ENCODE data around the gene SCN2A.
A peak's percentile ranks its signal among the peaks of the same experiment; 100 is the strongest.
"Not testable (repeated sequence)": the region's sequence is repeated elsewhere in the genome, so short reads cannot be mapped to it uniquely, and the experiment has no call there.

SCN2A gene

DNA sequence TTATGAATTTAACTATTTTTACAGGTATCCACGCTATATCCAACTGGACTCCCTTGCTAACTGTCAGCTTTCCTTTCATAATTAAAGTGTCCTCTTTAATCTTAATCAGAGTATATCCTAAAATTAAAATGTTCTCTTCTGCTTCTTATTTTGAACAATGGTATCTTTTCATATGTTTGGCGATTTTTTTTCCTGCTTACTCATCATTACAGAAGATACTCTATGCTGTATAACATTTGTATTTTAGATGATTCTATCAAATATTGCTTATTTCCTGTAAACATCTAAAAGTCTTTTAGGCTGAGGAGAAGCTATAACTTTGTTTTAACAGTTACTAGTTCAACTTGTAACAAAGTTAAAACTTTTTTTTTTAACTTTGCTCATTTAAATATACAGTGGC is 17.4 kb downstream of the SCN2A start:
- DNase-seq: no peak

DNA sequence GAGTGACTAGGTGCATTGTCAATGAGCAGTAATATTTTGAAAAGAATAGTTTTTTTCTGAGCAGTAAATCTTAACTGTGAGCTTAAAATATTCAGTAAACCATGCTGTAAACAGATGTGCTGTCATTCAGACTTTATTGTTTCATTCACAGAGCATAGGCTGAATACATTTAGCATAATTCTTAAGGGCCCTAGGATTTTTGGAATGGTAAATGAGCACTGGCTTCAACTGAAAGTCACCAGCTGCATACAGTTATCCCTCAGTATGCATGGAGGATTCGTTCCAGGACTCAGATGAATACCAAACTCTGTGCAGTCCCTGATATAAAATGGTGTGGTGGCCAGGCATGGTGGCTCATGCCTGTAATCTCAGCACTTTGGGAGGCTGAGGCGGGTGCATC is 21.1 kb downstream of the SCN2A start:
- not testable (repeated sequence) for DNase-seq

DNA sequence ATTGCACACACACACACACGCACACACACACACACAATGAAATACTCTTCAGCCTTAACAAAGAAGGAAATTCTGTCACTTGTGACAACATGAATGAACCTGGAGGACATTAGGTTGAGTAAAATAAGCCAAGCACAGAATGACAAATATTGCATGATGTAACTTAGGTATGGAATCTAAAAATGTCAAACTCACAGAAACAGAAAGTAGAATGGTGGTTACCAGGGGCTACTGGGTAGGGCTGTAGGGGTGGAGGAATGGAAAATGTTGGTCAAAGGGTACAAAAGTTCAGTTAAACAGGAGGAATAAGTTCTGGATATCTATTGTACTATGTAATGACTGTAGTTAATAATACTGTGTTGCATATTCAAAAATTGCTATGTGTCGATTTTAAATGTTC is 29.5 kb downstream of the SCN2A start:
- no peak for DNase-seq

DNA sequence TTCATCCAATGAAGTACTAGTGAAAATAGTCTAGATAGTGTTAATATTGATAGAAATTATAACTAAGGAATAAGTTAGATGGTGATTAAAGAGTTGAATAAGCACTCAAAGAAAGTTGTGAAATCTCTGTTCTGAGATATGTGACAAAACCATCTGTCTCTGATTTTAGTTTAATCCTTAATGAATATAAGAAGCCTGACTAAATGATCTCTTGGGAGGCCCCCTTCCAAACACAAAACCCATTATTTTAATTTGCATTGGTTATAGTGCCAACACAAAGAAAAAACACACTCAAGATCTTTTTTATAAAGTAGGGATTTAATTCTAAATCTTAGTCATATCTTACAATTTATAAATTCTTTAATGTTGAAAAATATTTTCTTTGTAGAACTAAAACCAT is 34.0 kb downstream of the SCN2A start:
- no peak for DNase-seq

DNA sequence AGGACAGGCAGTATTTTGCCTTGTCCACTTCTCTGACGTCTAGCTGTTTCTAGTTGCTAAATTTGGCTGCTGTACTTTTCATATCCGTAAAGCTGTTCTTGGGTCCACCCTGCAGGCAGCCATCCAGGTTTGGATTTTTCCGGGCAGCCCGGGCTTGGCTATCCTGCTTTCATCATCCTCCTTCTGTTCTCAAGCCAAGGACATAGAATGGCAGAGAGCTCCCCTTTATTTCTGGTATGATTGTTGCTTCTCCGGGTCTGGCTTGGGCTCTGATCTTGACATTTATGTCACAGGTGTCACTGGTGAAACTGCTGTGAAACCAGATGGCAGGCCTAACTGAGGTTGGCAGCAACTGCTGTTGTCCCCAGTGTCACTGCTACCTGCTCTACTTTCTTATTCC is 35.5 kb downstream of the SCN2A start:
- peak; percentile 13 for DNase-seq

DNA sequence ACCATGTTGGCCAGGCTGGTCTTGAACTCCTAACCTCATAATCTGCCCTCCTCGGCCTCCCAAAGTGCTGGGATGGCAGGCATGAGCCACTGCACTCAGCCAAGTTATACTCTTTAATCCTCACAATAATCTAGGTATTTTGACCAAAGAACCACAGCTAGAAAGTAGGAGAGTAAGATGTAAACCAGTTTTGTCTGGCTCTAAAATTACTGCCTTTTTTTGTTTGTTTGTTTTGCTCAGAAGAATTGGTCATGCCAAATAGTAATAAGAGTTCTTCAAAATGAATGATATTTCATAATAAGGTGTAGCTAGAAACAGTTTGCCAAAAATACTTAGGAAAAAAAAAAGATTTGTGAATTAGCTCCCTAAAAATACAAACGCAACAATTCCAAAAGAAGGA is 36.7 kb downstream of the SCN2A start:
- no peak for DNase-seq

DNA sequence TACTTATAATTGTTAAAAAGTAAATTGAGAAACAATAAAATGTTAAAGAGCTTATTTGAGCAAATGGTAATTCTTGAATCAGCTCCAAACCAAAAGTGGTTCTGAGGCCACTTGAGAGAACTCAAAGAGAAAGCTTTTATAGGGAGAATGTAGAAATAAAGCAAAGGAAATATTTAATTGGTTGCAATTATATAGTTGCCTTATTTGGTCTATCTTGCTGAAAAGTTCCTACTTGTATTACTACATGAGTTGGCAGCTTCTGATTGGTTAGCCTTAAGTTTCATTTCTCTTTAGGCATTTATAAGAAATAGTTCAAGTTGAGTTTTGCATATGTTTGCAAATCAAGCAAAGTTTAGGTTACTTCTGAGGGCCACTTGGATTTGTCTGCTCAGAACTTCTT is 38.1 kb downstream of the SCN2A start:
- no peak for DNase-seq

DNA sequence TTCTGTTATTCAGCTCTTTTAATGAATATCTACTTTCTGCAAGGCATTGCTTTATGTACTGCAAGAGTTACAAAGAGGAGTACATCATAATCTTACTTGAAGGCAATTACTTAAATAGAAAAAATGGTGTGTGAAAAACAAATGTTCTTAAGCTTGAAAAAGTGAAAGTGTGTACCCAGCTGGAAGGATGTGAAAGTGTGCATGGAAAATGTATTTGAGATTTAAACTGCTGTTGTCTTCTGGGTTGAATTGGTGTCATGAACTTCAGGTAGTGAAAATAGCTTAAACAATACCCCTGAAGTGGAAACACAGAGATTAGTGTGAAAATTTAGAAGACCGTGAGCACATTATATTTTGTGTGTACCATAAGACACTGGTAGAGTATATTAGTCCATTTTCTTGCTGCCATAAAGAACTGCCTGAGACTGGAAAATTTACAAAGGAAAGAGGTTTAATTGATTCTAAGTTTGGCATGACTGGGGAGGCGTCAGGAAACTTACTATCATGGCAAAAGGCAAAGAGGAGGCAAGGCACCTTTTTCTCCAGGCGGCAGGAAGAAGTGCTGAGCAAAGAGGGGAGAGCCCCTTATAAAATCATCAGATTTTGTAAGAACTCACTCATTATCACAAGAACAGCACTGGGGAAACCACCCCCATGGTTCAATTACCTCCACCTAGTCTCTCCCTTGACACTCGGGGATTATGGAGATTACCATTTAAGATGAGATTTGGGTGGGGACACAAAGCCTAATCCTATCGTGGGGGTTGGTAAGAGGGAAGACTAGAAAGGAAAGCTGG is 38.8 kb downstream of the SCN2A start:
- no peak for DNase-seq

DNA sequence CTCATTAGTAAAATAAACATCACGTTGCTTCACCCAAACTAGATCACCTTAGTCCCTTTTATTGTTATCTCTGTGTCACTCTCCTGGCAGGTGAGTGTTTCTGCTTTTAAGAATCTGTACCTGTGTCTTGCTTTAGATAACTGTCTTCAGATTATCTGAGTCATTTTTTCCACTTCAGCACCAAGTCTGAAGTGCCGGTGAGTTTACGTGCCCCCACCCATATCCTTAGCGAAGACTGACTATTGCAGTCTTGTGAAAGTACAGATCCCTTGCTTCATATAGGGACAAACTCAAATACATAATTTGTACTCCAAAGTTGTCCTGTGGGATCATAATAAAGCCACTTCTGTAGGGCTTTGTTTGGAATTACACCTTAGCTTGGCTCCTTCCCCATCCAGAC is 41.1 kb downstream of the SCN2A start:
- no peak for DNase-seq

DNA sequence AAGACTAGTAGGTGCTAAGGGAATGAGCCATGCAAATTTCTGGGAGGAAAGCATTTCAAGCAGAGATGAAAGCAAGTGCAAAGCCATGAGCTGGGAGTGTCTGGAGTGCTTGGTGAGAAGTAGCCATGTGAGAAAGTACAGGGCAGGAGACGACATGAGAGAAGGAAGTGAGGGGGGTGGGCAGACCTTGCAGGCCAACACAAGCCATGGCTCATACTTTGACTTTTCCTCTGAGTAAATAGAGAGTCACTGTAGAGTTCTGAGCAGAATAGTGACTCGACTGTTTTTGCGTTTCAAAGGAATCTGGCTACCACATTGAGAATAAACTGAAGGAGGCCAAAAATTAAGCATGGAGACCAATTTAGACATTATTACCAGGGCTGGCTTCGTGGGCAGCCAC is 42.2 kb downstream of the SCN2A start:
- no peak for DNase-seq

DNA sequence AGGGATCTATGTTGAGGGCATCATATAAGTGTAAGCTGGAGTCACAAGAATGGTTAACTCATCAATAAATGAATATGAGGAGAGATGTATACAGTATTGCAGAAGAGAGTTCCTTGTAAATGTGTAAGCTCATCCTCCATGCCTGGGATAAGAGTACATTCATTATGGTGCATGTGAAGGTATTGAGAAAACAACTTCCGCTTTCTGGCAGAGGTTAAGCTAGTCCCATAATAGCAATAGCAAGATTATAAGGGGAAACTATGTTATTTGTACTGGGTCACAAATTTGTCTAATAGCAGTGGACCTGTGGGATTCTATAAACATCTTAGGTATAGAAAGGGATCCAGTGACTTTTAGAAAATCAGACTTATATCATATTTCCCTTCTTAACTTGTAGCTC is 44.1 kb downstream of the SCN2A start:
- no peak for DNase-seq

DNA sequence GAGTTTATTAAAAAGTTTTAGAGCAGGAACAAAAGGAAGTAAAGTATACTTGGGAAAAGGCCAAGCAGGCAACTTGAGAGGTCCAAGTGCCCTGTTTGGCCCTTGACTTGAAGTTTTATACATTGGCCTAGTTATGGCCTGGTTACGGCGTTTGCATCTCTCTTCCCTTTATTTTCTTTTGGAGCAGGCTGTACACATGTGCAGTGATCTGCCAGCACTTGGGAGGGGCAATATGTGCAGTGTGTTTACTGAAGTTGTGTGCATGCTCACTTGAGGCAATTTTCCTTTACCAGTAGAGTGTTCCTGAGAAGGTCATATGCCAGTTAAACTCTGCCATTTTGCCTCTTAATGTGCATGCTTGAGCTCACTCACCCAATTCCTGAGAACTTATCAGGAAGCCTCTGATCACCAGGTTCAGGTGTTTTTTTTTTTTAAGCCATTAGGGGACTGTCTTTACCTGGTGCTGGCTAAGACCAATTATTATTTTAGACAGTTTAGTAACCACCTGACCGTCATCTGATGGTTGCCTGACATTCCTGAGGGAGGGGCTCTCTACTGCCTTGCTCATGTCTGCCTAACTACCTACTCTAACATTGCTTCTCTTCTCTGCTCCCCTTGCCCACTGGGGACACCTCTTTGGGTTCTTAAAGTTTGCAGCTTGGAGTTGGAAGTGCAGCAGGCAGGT is 48.0 kb downstream of the SCN2A start:
- DNase-seq: no peak

DNA sequence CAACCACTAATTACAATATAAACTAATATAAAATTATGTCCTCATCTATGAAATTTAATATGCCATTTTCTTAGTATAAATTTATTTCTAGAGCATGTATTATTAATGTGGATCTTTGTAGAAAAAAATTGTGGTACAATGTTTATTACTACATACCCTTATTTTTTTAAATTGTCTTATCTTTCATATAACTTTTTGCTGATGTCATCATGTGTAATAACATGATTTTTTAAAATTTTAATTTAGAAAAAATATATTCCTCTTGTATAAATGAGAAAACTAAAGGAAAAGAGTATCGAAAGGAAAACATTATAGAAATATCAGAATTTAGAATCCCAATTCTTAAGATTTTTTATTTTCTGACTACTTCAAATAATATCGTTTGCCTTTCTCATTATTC is 49.9 kb downstream of the SCN2A start:
- DNase-seq: no peak

DNA sequence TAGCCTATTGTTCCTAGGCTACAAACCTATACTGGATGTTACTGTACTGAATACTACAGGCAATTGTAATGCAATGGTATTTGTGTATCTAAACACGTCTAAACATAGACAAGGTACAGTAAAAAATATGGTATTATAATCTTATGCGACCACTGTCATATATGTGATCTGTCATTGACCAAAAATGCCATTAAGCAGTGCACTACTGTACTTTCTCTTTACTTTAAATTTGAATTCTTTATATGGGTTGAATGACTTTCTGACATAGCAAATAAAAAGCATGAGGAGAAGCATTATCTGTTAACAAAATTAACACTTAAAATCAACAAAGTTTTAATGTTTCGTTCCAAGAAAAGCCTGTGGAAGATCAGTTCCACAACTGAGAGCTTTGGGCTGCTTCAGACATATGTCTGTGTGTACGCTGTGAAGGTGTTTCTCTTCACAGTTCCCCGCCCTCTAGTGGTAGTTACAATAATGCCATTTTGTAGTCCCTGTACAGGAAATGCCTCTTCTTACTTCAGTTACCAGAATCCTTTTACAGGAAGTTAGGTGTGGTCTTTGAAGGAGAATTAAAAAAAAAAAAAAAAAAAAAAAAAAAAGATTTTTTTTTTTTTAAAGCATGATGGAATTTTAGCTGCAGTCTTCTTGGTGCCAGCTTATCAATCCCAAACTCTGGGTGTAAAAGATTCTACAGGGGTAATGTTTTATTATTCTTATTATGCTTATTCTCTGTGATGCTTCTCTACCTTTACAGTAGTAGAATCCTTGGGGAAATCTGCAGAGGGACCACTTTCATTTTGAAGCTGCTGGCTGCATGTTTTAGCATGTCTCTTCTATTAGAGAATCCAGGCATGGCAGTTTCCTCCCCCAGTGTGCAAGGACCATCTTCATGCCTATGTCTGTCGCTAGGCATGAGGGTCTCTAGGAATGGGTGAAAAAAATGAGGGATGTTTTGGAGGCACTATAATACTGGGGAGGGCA is 54.5 kb downstream of the SCN2A start:
- peak; percentile 88 for DNase-seq

DNA sequence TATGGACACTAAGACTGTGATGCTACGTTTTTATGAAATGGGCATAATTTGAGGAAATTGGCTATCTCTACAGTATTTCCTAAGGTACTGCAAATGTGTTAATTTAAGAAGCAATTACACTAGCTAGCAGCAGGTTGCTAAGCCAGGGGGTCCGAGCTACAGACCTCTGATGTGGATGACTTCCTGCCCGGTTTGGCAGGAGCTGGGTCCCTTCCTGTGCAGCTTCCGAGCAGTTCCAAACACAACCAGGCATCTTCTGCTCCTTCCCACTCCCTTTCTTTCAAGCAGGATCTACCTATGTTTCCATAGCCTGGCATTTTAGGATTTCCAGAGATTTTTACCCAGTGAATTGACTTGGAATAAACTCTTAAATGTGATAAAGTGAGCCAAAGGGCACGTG is 55.7 kb downstream of the SCN2A start:
- DNase-seq: no peak

DNA sequence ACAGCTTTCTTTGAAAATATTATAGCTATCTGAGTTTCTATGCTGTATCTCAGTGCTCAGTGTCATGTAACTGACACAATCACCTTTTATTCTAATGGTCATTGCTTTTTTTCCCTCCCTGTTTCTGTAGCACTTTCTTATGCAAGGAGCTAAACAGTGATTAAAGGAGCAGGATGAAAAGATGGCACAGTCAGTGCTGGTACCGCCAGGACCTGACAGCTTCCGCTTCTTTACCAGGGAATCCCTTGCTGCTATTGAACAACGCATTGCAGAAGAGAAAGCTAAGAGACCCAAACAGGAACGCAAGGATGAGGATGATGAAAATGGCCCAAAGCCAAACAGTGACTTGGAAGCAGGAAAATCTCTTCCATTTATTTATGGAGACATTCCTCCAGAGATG is 56.4 kb downstream of the SCN2A start:
- no peak for DNase-seq

DNA sequence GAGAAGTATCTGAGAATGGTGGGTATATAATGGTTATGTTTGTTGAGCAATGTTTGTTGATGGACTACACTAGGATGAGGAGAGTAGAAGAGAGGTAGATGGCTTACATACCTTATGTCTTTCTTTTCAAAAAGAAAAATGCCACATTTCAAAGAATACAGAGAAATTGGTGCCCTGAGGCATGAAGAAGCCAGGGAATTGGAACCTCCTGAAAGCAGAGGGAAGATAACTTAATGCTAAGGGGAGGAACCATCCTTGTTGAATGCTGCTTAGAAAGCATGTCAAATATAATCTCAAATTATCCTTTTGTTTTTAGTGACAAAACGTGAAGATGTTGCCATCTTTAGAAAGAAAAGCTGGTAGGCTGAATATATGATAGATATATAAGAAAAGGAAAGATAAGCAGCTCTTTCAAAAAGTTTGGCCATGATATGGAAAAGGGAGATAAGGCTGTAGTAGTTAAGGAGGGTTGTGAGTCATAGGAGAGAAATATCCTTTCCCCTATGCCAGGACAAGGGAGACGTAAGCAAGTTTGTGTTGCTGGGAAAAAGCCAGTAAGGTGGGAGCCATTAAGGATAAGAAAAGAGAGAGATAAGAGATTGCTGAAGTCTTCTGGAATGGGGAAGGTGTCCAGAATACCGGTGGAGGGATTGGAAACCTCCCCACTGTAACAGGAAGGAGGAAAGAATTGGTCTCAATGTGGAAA is 66.3 kb downstream of the SCN2A start:
- no peak for DNase-seq

DNA sequence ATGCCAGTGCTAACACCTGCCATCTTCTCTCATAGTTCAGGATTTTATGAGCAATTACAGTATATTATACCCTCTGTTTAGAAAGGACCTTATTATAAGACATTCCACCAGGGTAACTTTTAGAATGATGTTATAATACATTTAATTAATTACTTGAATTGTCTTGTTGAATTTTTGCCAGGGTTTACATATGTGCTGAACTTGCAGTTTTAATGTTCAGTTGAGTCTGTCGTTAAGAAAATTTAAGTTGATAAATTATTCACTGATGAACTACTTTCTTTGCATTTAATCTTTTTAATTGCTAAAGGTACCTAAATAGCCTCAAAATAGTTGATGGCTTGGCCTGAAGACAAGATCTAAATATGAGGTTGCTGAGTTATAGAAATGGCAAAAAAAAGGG is 68.1 kb downstream of the SCN2A start:
- no peak for DNase-seq

DNA sequence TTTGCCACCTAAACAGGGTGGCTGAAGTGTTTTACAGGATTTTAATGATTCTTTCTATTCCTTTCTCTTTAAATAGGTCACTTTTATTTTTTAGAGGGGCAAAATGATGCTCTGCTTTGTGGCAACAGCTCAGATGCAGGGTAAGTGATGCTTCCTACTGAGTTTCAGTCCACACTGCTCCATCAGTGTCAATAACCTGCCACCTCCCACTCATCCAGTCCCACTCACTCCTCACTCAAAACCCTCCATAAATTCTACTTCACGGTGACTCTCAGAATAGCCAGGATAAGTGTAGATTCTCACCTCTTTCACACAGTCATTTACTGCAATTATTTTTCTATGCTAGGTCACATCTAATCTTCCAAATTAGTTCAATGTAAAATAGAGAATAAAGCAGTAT is 72.7 kb downstream of the SCN2A start:
- DNase-seq: no peak

DNA sequence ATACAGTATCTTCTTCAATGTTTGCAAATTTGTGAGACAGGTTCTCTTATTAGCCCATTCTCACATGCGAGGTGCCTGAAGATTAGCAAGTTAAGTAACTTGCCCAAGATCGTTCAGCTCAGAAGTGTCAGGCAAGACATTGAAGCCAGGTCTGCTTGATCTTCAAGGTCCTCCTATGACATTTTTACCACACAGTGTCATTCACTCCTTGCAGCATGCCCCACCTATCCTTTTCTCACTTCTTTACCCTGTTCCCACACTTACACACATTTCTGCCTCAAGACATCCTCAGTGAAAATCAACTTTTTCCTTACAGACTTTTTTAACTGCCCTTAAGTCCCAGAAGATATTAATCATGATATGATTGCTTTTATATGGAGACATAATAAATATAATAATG is 73.8 kb downstream of the SCN2A start:
- DNase-seq: no peak

DNA sequence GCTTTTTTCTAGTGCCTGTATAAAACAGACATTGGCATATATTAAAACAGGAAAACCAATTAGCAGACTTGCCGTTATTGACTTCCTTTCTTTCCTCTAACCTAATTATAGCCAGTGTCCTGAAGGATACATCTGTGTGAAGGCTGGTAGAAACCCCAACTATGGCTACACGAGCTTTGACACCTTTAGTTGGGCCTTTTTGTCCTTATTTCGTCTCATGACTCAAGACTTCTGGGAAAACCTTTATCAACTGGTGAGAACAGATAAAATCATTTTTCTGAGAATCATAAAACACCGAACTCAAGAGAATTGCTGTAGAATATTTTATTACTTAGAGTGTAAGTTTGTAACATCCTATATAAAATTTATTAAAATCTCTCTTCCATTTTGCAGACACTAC is 74.3 kb downstream of the SCN2A start:
- no peak for DNase-seq

DNA sequence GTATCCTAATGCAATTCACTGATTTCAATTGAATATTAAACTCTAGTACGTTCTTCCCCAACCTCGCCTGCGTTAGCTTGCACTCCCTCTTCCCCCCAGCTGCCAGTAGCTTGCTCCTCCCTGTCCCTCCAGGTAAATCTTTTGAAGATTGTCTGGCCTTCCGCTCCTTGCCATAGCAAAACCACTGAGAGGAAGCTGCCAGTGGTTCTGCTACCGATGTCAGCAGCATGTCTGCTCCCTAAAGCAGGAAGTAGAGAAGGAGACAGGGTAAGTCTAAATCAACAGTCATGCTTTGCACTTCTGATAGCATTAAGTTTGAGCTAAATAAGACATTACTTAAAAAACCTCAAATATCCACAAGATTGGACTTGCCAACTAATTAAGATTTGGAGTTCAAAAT is 89.1 kb downstream of the SCN2A start:
- DNase-seq: no peak

DNA sequence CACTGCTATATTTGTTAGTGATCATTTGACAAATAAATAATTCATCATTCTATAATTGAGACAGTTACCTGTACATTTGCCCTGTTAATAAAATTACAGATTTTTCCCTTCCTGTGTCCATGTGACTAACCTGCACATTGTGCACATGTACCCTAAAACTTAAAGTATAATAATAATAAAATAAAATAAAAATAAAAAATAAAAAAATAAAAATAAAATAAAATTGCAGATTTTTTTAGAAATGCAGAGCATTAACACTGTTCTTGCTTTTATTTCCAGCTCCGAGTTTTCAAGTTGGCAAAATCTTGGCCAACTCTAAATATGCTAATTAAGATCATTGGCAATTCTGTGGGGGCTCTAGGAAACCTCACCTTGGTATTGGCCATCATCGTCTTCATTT is 105.1 kb downstream of the SCN2A start:
- not testable (repeated sequence) for DNase-seq
